CD8-positive, alpha-beta memory T cell (primary cell): Measurements from ENCODE around the gene WDFY4. TPM values are rescaled to one million over a fixed set of nuclear protein-coding genes. Genes with fewer than 3 reads are reported as not detected.
A peak's percentile ranks its signal among the peaks of the same experiment; 100 is the strongest.

Experiments
- CTCF ChIA-PET: fragments of 350-600 bp; sonication (Branson Sonifier 250); formaldehyde crosslinking; loops from one replicate; lab custom pipeline; 2021; ENCODE audit warnings: antibody characterized with exemption; lab: Charles Lee
- POLR2A ChIA-PET: fragments of 350-600 bp; sonication (Branson Sonifier 250); formaldehyde crosslinking; loops from one replicate; lab custom pipeline; 2021; ENCODE audit warnings: antibody characterized with exemption; lab: Charles Lee
- DNase-seq, 5 donors: peaks; one replicate each; pipeline versions ENCODE4 v3.0.0 to v3.0.0-alpha.2; 2020 to 2022; ENCODE audit warnings: mixed read lengths in 1 of 5
- H3K27ac ChIP-seq: one replicate; pipeline ENCODE4 v1.7.0; 2013; ENCODE audit warnings: low read depth, mild to moderate bottlenecking, low read length, moderate library complexity
- H3K27me3 ChIP-seq: 2 replicates; pipeline ENCODE4 v1.7.0; 2013; ENCODE audit warnings: low read length, mild to moderate bottlenecking; ENCODE audit not compliant: insufficient read depth, poor library complexity, severe bottlenecking
- H3K36me3 ChIP-seq: 2 replicates; pipeline ENCODE4 v1.7.0; 2013; ENCODE audit warnings: mild to moderate bottlenecking, low read length, moderate library complexity; ENCODE audit not compliant: insufficient read depth
- H3K4me1 ChIP-seq: 2 replicates; pipeline ENCODE4 v1.7.0; 2013; ENCODE audit warnings: mild to moderate bottlenecking, low read length, moderate library complexity; ENCODE audit not compliant: insufficient read depth
- H3K4me3 ChIP-seq: 2 replicates; pipeline ENCODE4 v1.7.0; 2013; ENCODE audit warnings: mild to moderate bottlenecking, low read length
- H3K9me3 ChIP-seq: 2 replicates; pipeline ENCODE4 v1.7.0; 2013; ENCODE audit warnings: mild to moderate bottlenecking, low read length
- H3K27ac Mint-ChIP-seq, 8 donors: one replicate each; pipeline ENCODE4 v1.8.0; 2020 to 2021; ENCODE audit warnings: mixed read lengths in 8 of 8, mild to moderate bottlenecking in 6 of 8, inconsistent platforms in 3 of 8, moderate library complexity in 3 of 8
- H3K27me3 Mint-ChIP-seq, 2 donors: one replicate each; pipeline ENCODE4 v1.8.0; 2020 to 2021; ENCODE audit warnings: mixed read lengths in 2 of 2, mild to moderate bottlenecking in 1 of 2, moderate library complexity in 1 of 2
- H3K36me3 Mint-ChIP-seq, 3 donors: one replicate each; pipeline ENCODE4 v1.8.0; 2020 to 2021; ENCODE audit warnings: mixed read lengths in 3 of 3, inconsistent platforms in 1 of 3, mild to moderate bottlenecking in 1 of 3
- H3K4me1 Mint-ChIP-seq, 3 donors: one replicate each; pipeline ENCODE4 v1.8.0; 2020 to 2021; ENCODE audit warnings: mixed read lengths in 3 of 3, inconsistent platforms in 1 of 3, mild to moderate bottlenecking in 1 of 3
- H3K4me3 Mint-ChIP-seq, 7 donors: one replicate each; pipeline ENCODE4 v1.8.0; 2020 to 2021; ENCODE audit warnings: mixed read lengths in 7 of 7, mild to moderate bottlenecking in 6 of 7, moderate library complexity in 4 of 7, inconsistent platforms in 2 of 7
- H3K9me3 Mint-ChIP-seq, 5 donors: one replicate each; pipeline ENCODE4 v1.8.0; 2020 to 2022; ENCODE audit warnings: mixed read lengths in 5 of 5, mild to moderate bottlenecking in 3 of 5, moderate library complexity in 2 of 5, inconsistent platforms in 1 of 5
- polyA plus RNA-seq: library from polyadenylated mRNA; unstranded; fragments of 300-500 nt; fragmentation: Illumina TruSeq; gene quantifications from one replicate; pipeline ENCODE4 v1.2.3, GENCODE V29; 2021
- total RNA-seq, 2 experiments: library from RNA; stranded (reverse); gene quantifications; one replicate each; pipeline ENCODE4 v1.2.3, GENCODE V29; 2021

The WDFY4 gene, protein sequence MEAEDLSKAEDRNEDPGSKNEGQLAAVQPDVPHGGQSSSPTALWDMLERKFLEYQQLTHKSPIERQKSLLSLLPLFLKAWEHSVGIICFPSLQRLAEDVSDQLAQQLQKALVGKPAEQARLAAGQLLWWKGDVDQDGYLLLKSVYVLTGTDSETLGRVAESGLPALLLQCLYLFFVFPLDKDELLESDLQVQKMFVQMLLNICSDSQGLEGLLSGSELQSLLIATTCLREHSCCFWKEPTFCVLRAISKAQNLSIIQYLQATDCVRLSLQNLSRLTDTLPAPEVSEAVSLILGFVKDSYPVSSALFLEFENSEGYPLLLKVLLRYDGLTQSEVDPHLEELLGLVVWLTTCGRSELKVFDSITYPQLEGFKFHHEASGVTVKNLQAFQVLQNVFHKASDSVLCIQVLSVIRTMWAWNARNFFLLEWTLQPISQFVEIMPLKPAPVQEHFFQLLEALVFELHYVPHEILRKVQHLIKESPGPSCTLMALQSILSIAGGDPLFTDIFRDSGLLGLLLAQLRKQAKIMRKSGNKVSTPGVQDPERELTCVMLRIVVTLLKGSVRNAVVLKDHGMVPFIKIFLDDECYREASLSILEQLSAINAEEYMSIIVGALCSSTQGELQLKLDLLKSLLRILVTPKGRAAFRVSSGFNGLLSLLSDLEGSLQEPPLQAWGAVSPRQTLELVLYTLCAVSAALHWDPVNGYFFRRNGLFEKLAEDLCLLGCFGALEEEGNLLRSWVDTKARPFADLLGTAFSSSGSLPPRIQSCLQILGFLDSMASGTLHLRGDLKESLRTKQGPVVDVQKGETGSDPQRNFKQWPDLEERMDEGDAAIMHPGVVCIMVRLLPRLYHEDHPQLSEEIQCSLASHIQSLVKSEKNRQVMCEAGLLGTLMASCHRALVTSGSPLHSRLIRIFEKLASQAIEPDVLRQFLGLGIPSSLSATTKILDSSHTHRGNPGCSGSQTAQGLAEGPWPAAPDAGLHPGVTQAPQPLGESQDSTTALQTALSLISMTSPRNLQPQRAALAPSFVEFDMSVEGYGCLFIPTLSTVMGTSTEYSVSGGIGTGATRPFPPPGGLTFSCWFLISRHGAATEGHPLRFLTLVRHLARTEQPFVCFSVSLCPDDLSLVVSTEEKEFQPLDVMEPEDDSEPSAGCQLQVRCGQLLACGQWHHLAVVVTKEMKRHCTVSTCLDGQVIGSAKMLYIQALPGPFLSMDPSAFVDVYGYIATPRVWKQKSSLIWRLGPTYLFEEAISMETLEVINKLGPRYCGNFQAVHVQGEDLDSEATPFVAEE (N-terminal part only)
- total RNA-seq (under 1 TPM; 0.20 to 0.35 TPM), polyA plus RNA-seq (not detected)

GRCh38 chr10:48684792-48685623, at the start of gene WDFY4:
TSS of gene WDFY4 (plus strand) at chr10:48684873. CDS start at chr10:48709733, 24,860 bp downstream.
- Histone ChIP-seq H3K9me3 (no peaks in the 10 kb centered on the region), H3K4me3 (no peak within 1 kb of the TSS), H3K27ac (no peak within 1 kb of the TSS), H3K36me3 (no peaks in the 10 kb centered on the region), H3K27me3 (no peaks in the 10 kb centered on the region), H3K4me1 (no peaks in the 10 kb centered on the region)
- Mint-ChIP-seq H3K4me1 (no peaks in the 10 kb centered on the region), H3K36me3 (no peaks in the 10 kb centered on the region), H3K27me3 (peaks cover 0 to 4% of the 10 kb centered on the region in 2 donors), H3K4me3 (no peak within 1 kb of the TSS), H3K9me3 (no peaks in the 10 kb centered on the region), H3K27ac (peak within 1 kb of the TSS in 1 of 8 donors; percentile 86)
- DNase-seq: no peak
- ChIA-PET POLR2A (no interaction called here), CTCF (no interaction called here)

DNA sequence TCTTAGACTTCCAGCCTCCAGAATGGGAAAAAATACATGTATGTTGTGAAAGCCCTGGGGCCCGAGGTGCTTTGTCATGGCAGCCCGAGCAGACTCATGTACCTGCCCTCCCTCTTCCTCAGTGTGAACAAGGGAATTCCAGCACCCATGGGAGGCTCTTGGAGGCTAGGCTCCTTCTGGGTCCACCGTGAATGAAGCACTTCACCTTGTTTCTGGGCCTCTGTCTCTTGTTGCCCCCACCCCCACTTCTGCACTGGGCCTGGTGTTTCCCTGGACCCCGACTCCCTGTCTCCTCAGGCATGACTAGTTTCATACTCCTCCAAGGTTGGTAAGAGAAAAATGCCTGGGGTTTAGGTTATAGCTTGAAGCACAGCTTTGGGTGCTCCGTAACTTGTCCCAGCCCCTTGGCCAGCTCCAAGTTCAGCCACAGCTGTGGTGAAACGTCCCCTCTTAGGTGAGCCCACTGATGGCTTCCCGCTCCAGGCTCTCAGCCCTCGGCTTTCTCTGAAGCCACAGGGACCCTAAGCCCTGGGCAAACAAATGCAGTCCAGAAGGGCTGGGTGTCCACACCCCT, 49.6 kb upstream of the WDFY4 start:
- Histone ChIP-seq H3K9me3 (no peaks in the 10 kb centered on the region), H3K36me3 (no peaks in the 10 kb centered on the region), H3K4me1 (peaks cover 8% of the 10 kb centered on the region), H3K4me3 (no peak overlapping the region), H3K27ac (no peak overlapping the region), H3K27me3 (no peaks in the 10 kb centered on the region)
- H3K27ac Mint-ChIP-seq: peak overlapping the region in 3 of 8 donors; percentile 29 to 85 (median 59)
- H3K4me1 Mint-ChIP-seq: peaks cover 0 to 11% (median 8%) of the 10 kb centered on the region in 3 donors
- POLR2A ChIA-PET: no interaction called here
- H3K4me3 Mint-ChIP-seq: peak overlapping the region in 2 of 7 donors; percentile 19 to 68
- CTCF ChIA-PET: interaction anchor here (1.1 kb wide), 1 partner anchor 21 kb away, joined by 3 read pairs; no protein-coding TSS in a partner anchor
- H3K9me3 Mint-ChIP-seq: peaks cover 2 to 13% (median 8%) of the 10 kb centered on the region in 5 donors
- no peak for DNase-seq
- peaks cover 28 to 45% of the 10 kb centered on the region in 2 donors for H3K27me3 Mint-ChIP-seq
- peaks cover 0 to 11% (median 0%) of the 10 kb centered on the region in 3 donors for H3K36me3 Mint-ChIP-seq

DNA sequence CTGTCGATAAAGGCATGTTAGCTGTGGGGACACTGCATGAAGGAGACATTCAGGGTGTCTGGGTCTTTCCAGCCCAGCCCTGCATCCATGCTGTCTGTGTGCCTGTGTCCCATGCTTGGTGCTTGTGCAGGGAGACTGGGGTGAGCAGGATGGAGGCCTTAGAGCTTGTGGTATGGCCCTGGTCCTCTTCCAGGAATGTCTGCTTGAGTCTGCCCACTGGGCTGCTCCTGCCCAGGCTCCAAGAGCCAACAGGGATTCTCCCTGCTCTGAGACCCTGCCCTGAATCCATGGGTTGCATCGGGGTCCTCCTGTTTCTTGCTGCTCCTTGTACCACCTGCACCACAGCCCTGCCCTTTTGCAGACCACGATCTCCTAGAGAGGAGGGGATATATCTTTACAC, 48.4 kb upstream of the WDFY4 start:
- no peaks in the 10 kb centered on the region for H3K27me3 ChIP-seq
- DNase-seq: no peak

GRCh38 chr10:48636901-48637300, 47.8 kb upstream of the WDFY4 start:
- Histone ChIP-seq H3K9me3 (no peaks in the 10 kb centered on the region), H3K27me3 (no peaks in the 10 kb centered on the region), H3K4me1 (peaks cover 8% of the 10 kb centered on the region), H3K27ac (no peak overlapping the region), H3K4me3 (no peak overlapping the region), H3K36me3 (no peaks in the 10 kb centered on the region)
- Mint-ChIP-seq H3K9me3 (peaks cover 12 to 22% (median 16%) of the 10 kb centered on the region in 5 donors), H3K27ac (no peak overlapping the region), H3K27me3 (peaks cover 29 to 45% of the 10 kb centered on the region in 2 donors), H3K4me3 (no peak overlapping the region), H3K4me1 (peaks cover 0 to 11% (median 8%) of the 10 kb centered on the region in 3 donors), H3K36me3 (peaks cover 0 to 17% (median 0%) of the 10 kb centered on the region in 3 donors)
- DNase-seq: no peak
- POLR2A ChIA-PET: no interaction called here
- CTCF ChIA-PET: interaction anchor here (2.6 kb wide), 1 partner anchor 20 kb away, joined by 9 read pairs; no protein-coding TSS in a partner anchor

More for the DNA sequence above, 48.4 kb upstream of the WDFY4 start:
- H3K36me3 ChIP-seq: no peaks in the 10 kb centered on the region
- CTCF ChIA-PET: interaction anchor here (1.1 to 2.6 kb wide), 2 partner anchors 20 kb away, joined by 3 to 9 read pairs; no protein-coding TSS in a partner anchor
- POLR2A ChIA-PET: no interaction called here
- H3K4me1 ChIP-seq: peaks cover 8% of the 10 kb centered on the region
- peaks cover 29 to 45% of the 10 kb centered on the region in 2 donors for H3K27me3 Mint-ChIP-seq
- H3K27ac ChIP-seq: no peak overlapping the region
- H3K36me3 Mint-ChIP-seq: peaks cover 0 to 15% (median 0%) of the 10 kb centered on the region in 3 donors
- H3K4me3 ChIP-seq: no peak overlapping the region
- no peak overlapping the region for H3K4me3 Mint-ChIP-seq
- peaks cover 6 to 18% (median 13%) of the 10 kb centered on the region in 5 donors for H3K9me3 Mint-ChIP-seq
- peaks cover 0 to 11% (median 8%) of the 10 kb centered on the region in 3 donors for H3K4me1 Mint-ChIP-seq
- H3K27ac Mint-ChIP-seq: no peak overlapping the region
- no peaks in the 10 kb centered on the region for H3K9me3 ChIP-seq

- H3K9me3 ChIP-seq: no peaks in the 10 kb centered on the region
- H3K9me3 Mint-ChIP-seq: peaks cover 13 to 25% (median 19%) of the 10 kb centered on the region in 5 donors
- DNase-seq: no peak
- peaks cover 8% of the 10 kb centered on the region for H3K4me1 ChIP-seq
- peaks cover 25 to 36% of the 10 kb centered on the region in 2 donors for H3K27me3 Mint-ChIP-seq
- H3K27me3 ChIP-seq: no peaks in the 10 kb centered on the region
- ChIA-PET POLR2A (no interaction called here), CTCF (interaction anchor here (2.6 kb wide), 1 partner anchor 18 kb away, joined by 9 read pairs; no protein-coding TSS in a partner anchor)
- no peaks in the 10 kb centered on the region for H3K36me3 ChIP-seq
- H3K4me3 Mint-ChIP-seq: no peak overlapping the region
- peak overlapping the region in 1 of 8 donors; percentile 43 for H3K27ac Mint-ChIP-seq
- H3K4me1 Mint-ChIP-seq: peaks cover 0 to 11% (median 8%) of the 10 kb centered on the region in 3 donors
- H3K36me3 Mint-ChIP-seq: peaks cover 0 to 17% (median 0%) of the 10 kb centered on the region in 3 donors
- no peak overlapping the region for H3K4me3 ChIP-seq
- no peak overlapping the region for H3K27ac ChIP-seq
These were observed 46.5 kb upstream of the WDFY4 start for GRCh38 chr10:48638158-48638557.

DNA sequence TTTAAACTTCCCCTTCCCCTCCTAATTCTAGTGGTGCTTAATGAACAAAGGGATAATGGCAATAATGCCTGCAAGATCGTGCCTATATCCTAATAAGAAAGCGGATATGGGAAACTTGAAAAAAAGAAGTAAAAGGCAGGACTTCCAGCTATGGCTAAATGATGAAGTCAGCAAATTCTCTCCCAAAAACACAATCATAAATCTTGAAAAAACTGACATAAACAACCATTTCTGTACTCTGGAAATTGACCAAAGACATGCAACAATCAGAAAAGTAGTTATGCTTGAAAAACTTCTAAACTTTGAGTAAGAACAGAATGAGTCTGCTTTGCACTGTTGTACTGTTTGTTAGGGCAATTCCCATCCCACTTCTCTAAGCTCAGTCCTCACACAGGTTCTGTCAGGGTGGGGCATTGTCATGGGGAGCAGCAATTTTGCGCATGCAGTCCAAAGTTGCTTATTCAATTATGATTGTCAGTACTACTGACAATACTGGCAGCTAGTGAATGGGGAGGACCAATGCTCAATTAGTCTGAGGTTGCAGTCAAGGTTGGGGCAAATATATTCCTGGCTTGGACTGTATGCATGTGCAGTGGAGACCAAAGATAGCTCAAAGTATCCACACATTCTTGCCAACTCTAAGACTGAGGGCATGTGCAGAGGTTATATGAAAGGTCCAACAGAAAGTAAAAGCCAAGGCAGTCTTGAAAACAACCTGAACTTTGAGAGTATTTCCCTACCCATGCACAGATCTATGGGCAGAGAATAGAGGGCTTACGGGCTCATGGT, 45.7 kb upstream of the WDFY4 start:
- no peak for DNase-seq
- H3K27ac Mint-ChIP-seq: no peak overlapping the region
- ChIA-PET CTCF (interaction anchor here (2.6 kb wide), 1 partner anchor 18 kb away, joined by 9 read pairs; no protein-coding TSS in a partner anchor), POLR2A (no interaction called here)
- peaks cover 22 to 32% of the 10 kb centered on the region in 2 donors for H3K27me3 Mint-ChIP-seq
- H3K4me1 Mint-ChIP-seq: peaks cover 0 to 10% (median 7%) of the 10 kb centered on the region in 3 donors
- H3K4me3 ChIP-seq: no peak overlapping the region
- no peaks in the 10 kb centered on the region for H3K36me3 ChIP-seq
- peaks cover 13 to 25% (median 19%) of the 10 kb centered on the region in 5 donors for H3K9me3 Mint-ChIP-seq
- H3K27me3 ChIP-seq: no peaks in the 10 kb centered on the region
- H3K27ac ChIP-seq: no peak overlapping the region
- H3K4me3 Mint-ChIP-seq: no peak overlapping the region
- peaks cover 7% of the 10 kb centered on the region for H3K4me1 ChIP-seq
- H3K9me3 ChIP-seq: no peaks in the 10 kb centered on the region
- H3K36me3 Mint-ChIP-seq: peaks cover 0 to 17% (median 0%) of the 10 kb centered on the region in 3 donors
